ENCODE results near the gene DDX3X. TPM values are rescaled to one million over a fixed set of nuclear protein-coding genes. Genes with fewer than 3 reads are reported as not detected.

The DDX3X gene
- polyA plus RNA-seq, 1 donor, result 256 TPM

DNA sequence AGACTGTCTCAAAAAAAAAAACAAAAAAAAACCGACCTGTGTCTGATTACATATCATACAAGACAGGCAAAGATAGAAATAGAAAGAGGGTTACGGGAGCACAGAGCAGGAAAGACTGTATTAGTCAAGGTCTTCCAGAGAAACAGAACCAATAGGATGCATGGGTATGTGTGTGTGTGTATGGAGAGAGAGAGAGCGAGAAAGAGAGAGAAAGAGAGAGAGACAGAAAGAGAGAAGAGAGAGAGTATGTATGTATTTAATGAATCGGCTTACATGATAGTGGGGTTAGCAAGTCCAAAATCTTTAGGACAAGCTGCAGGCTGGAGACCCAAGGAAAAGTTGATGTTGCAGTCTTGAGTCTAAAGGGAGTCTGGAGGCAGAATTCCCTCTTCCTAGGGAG lies 7.5 kb upstream of the DDX3X start:
- no peak for DNase-seq

DNA sequence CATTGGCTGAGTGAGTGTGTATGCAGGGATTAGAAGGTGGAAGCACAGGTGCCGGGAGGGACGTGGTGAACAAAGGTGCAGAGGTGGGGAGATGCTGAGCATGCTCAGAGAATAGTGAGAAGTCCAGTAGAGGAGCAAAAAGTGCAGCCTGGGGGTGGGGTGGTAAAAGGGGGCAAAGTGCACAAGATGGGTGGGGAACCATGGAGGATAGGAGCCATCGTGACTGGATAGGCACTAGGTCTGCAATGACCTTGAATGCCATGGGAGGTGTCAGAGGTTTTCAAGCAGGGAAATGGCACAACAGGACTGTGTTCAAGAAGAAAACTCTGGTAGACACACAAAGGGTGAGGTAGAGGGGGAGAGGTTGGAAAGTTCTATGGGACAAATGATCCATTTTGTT lies 6.6 kb upstream of the DDX3X start:
- no peak for DNase-seq

GRCh38 chrX:41329101-41329500 lies 4.9 kb upstream of the DDX3X start:
- no peak for DNase-seq

DNA sequence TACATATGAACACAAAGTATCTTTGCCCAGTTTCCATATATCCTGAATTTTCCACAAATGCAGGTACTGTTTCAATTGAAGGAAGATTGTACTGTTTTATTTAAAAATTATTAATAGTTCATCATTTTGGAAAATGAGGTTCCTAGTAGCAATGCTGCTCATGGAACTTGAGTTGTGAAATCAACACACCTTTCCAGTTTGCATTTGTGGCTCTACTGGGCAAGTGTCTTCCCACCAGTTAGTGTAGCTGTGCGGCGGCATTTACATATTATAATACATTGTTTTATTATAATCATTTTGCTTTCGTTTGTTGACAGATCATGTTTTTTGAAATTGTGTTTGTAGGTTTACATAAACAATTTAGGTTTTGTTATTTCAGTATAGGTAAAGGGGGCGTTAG lies 2.0 kb upstream of the DDX3X start:
- no peak for DNase-seq

DNA sequence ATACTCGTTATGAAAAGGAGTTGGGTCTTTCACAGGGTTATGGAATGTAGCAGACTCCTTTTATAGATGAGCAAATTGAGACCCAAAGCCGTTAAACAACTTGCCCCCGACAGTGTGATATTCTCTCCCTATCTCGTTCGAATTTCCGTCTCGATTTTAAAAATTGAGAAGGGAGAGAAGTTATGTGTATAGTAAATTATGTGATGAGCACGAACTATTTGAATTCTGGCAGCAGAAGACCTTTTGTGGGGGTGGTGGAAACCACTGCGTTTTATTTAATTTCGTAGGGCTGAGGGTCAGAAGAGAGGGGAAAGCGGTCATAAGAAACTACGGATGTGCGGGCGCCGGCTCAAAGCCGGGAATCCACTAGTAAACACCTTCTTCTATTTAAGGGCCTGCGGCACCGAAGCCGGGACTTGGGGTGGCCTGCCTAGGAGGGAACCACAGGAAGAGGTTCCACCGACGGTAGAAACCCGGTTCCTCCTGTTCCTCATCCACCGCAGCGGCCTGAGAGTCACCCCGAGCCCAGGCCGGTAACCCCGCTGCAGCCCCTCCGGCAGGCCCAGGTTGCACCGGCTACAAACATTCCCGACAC lies 1.5 kb upstream of the DDX3X start:
- DNase-seq, result no peak

- DNase-seq, result peak; percentile 92
Observed at GRCh38 chrX:41333003-41333743, 789 bp upstream of the DDX3X start.

- DNase-seq, result peak; percentile 90
Observed at GRCh38 chrX:41334363-41335197, 618 bp downstream of the DDX3X start.

DNA sequence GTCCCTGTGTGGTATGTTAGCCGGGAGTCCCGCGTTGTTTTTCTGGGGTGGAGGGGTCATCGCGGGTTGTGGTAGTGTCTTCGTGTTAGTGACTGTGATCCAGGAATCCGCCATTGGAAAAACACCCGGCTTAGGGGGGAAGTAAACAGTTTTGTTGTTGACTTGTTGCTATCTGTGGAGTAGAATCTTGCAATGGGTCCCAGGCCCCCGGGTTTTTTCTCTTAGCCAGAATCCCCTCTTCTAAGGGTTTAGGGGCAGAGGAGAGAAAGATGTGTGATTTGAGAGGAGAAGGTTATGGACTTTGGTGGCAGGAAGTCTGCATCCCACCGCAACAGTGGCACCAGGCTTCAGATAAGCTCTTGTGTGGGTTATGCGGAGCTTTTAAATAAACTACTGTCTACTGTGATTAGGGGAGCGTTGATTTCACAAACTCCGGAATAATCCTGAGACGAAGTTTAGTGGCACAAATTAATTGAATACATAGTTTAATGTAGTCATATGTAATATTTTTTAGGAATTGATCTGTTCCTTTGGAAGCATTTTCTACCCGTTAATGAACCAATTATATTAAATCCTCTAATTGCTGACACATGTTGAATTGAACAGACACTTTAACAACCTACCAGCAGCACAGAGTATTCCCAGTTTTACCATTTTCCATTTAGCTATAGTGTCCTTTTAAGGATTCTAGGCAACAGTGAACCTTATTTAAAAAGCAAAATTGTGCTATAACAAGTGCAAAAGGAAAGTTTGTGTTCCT lies 1.4 kb downstream of the DDX3X start:
- no peak for DNase-seq

DNA sequence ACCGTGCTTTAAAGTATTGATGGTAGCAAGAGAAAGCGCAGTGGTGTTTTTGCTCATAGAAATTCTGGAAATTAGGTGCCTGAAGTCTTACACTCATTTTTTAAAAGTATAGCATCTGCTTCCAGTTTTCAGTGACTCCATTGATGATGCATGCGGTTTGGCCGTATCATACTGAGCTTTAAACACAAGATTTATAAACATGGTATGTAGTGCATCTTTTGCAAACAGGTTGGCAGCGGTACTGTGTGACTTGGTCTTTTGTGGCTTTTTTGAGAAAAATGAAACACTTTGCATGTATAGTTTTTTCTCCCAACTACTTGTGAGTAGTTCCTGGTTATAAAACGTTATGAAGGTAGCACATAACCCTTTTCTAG lies 2.0 kb downstream of the DDX3X start:
- no peak for DNase-seq

DNA sequence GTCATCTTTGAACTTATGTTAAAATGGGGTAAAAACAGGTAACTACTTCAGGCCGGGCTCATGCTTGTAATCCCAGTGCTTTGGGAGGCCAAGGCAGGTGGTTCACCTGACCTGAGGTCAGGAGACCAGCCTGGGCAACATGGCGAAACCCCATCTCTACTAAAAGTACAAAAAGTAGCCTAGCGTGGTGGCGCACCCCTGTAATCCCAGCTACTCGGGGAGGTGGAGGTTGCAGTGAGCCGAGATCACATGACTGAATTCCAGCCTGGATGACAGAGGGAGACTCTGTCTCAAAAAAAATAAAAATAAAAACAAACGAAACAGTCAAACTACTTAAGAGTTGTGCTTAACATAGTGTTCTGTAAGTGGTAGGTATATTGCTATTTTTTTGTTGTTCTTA lies 2.5 kb downstream of the DDX3X start:
- no peak for DNase-seq

GRCh38 chrX:41337140-41337539 lies 3.2 kb downstream of the DDX3X start:
- no peak for DNase-seq

- no peak for DNase-seq
Observed at GRCh38 chrX:41338436-41338835, 4.5 kb downstream of the DDX3X start.

GRCh38 chrX:41339148-41339547 lies 5.2 kb downstream of the DDX3X start:
- no peak for DNase-seq

DNA sequence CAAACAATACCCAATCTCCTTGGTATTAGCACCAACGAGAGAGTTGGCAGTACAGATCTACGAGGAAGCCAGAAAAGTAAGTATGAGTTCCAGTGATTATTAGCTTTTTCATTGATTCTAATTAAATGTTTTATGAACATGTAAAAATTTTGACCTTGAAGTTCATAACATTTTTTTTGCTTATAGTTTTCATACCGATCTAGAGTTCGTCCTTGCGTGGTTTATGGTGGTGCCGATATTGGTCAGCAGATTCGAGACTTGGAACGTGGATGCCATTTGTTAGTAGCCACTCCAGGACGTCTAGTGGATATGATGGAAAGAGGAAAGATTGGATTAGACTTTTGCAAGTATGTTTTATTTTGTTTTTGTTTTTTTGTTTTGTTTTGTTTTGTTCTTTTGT lies 10.1 kb downstream of the DDX3X start:
- no peak for DNase-seq

DNA sequence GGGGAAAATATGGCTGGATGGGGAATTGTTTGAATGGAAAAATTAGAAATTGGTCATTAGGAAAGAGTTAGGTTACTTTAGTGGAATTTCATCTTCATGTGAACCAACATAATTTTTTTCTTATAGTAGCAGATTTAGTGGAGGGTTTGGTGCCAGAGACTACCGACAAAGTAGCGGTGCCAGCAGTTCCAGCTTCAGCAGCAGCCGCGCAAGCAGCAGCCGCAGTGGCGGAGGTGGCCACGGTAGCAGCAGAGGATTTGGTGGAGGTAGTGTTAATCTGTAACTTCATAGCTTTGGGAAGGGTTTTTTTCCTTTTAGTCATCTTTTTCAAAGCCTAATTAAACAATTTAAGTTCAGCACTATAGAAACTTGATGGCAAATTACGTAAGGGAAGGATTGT lies 13.2 kb downstream of the DDX3X start:
- no peak for DNase-seq

- DNase-seq, result no peak
Observed at GRCh38 chrX:41348551-41348950, 14.6 kb downstream of the DDX3X start.

GRCh38 chrX:41350150-41350975 lies 16.4 kb downstream of the DDX3X start:
- DNase-seq, result no peak

- no peak for DNase-seq
Observed at GRCh38 chrX:41350976-41351569, 17.1 kb downstream of the DDX3X start.

GRCh38 chrX:41351923-41352322 lies 18.0 kb downstream of the DDX3X start:
- no peak for DNase-seq

DNA sequence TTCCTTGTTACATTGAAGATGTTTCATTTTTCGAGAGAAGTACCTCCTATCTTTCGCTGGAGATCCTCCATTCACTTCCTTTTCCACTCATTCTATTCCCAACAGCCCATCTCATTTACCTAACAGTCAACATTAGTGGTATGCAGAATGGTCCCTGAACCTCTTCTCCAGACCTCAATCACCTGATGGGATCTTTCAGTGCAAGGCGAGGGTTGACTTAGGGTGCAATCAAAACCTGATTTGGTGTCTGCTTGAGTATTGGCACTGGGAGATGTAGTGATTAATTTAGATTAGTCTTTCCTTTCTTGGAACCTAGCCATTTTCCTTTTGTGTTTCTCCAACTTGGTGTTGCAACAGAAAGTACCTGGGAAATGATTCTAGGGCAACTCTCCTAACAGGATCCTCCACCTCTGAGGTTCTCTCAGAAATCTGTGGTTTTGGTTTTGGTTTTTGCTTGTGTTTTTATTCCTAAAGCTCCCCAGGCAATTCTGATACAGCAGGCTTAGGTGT lies 18.4 kb downstream of the DDX3X start:
- DNase-seq, result no peak

- no peak for DNase-seq
Observed at GRCh38 chrX:41353985-41354384, 20.0 kb downstream of the DDX3X start.
